Psoas muscle (tissue), 8 donors: ENCODE measurements around the gene AATK. TPM values are rescaled to one million over a fixed set of nuclear protein-coding genes. Genes with fewer than 3 reads are reported as not detected.

Experiments
- ATAC-seq, 4 donors: fragments of 200-7000 bp; cut with Tn5 transposase; one replicate each; pipeline ENCODE4 v1.9.1; 2020; ENCODE audit warnings: moderate library complexity in 3 of 4, mild to moderate bottlenecking in 2 of 4
- DNase-seq, 2 donors: peaks; one replicate each; pipeline ENCODE4 v3.0.0-alpha.2; 2020
- H3K27ac ChIP-seq: fragments of 200-600 bp; one replicate; pipeline ENCODE4 v1.8.0; 2022
- H3K27me3 ChIP-seq, 3 donors: fragments of 200-600 bp in 1 of 3; one replicate each; pipeline versions ENCODE4 v1.6.1 to v1.8.0; 2013 to 2022; ENCODE audit warnings: low read length in 2 of 3, mild to moderate bottlenecking in 2 of 3, moderate library complexity in 1 of 3; ENCODE audit not compliant: insufficient read depth in 3 of 3
- H3K36me3 ChIP-seq, 2 donors: fragments of 200-600 bp in 1 of 2; one replicate each; pipeline versions ENCODE4 v1.6.1 to v1.8.0; 2013 to 2022; ENCODE audit warnings: low read depth in 1 of 2, mild to moderate bottlenecking in 1 of 2, moderate library complexity in 1 of 2; ENCODE audit not compliant: insufficient read depth in 1 of 2
- H3K4me1 ChIP-seq: fragments of 200-600 bp; one replicate; pipeline ENCODE4 v1.8.0; 2022
- H3K4me3 ChIP-seq: fragments of 200-600 bp; one replicate; pipeline ENCODE4 v1.8.0; 2022; ENCODE audit warnings: mild to moderate bottlenecking
- H3K9me3 ChIP-seq: fragments of 200-600 bp; one replicate; pipeline ENCODE4 v1.8.0; 2022
- WGBS, 3 donors: extraction: QIAGEN DNeasy Blood & Tissue Kit; methylation state at CpG; one replicate each; pipeline versions ENCODE4 v1.1.6 to v1.1.7; 2013; 5-methylcytosine and 5-hydroxymethylcytosine counted together
- intact Hi-C, 2 donors: fragments of 100-400 bp; cut with DNase I; formaldehyde crosslinking; loops; one replicate each; pipeline versions ENCODE4 v1.11.0 to v1.14.2; 2022
- polyA plus RNA-seq, 3 donors: library from polyadenylated mRNA; stranded (reverse); fragments of 200-250 nt; gene quantifications; one replicate each; pipeline ENCODE4 v1.2.3, GENCODE V29; 2013
- total RNA-seq, 4 donors: library from RNA; stranded (reverse); fragmentation: NEBNext Ultra II Directional in 2 of 4; extraction: Animal tissue kit (Norgen Biotek cat#: 25700) in 2 of 4; gene quantifications; one replicate each; pipeline versions ENCODE4 v1.2.1 to v1.2.4, GENCODE V29; 2021 to 2023
- TF ChIP-seq, protein P1 (sequence below): fragments of 200-600 bp; IDR thresholded peaks from one replicate; pipeline ENCODE4 v1.8.0; 2022; ENCODE audit warnings: antibody characterized with exemption
- donor health status: healthy with polysubstance abuse.
- donor health status: DM: no; HTN: no; CAD: no; lungs with moderate emphysema.
- donor health status: Bipolar disorder and iron deficiency.
- donor health status: healthy.
- donor health status: DM: yes; HTN: yes; CAD: no.
- donor health status: DM: no; HTN: no; CAD: no.
- donor health status: DM: no; HTN: no; CAD: no.
- donor health status: DM: yes; HTN: yes; CAD: no.

AATK gene
- total and polyA plus RNA-seq, 7 donors, result 0.21 to 1.8 (median 1.0) TPM

DNA sequence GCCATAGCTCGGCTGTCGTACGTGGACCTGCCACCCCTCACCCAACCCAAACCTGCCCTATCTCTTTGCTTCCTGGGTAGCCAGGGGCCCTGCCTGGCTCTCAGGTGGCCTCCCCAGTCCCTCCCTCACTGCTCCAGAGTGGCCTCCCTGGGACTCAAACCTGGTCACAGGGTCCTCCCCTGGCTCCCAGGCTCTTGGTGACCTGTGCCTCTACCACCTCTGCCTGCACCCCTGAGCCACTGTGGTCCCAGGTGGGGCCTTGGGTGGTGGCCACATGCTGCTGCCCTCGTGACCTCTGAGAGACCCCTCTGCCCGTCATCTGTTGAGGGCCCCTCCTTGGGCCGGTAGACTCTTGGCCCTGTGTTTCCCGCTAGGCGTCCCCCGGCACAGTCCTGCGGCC, 65.4 kb downstream of the AATK start:
- ATAC-seq (no peak), DNase-seq (no peak)
- Histone ChIP-seq H3K27me3 (no peaks in the 10 kb centered on the region), H3K4me3 (no peak overlapping the region), H3K27ac (no peak overlapping the region), H3K36me3 (no peaks in the 10 kb centered on the region), H3K9me3 (no peaks in the 10 kb centered on the region), H3K4me1 (peaks cover 13% of the 10 kb centered on the region)
- 93 to 97% (median 95%) methylated on average over 10 of the region's 10 CpGs for WGBS, 3 donors
- TF ChIP-seq, protein P1, sequence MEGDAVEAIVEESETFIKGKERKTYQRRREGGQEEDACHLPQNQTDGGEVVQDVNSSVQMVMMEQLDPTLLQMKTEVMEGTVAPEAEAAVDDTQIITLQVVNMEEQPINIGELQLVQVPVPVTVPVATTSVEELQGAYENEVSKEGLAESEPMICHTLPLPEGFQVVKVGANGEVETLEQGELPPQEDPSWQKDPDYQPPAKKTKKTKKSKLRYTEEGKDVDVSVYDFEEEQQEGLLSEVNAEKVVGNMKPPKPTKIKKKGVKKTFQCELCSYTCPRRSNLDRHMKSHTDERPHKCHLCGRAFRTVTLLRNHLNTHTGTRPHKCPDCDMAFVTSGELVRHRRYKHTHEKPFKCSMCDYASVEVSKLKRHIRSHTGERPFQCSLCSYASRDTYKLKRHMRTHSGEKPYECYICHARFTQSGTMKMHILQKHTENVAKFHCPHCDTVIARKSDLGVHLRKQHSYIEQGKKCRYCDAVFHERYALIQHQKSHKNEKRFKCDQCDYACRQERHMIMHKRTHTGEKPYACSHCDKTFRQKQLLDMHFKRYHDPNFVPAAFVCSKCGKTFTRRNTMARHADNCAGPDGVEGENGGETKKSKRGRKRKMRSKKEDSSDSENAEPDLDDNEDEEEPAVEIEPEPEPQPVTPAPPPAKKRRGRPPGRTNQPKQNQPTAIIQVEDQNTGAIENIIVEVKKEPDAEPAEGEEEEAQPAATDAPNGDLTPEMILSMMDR, result no peak
- intact Hi-C loops, result loop anchor here in 1 of 2 donors (1.0 kb wide), 1 partner anchor 109 kb away; the partner anchor contains the start of gene CHMP6

DNA sequence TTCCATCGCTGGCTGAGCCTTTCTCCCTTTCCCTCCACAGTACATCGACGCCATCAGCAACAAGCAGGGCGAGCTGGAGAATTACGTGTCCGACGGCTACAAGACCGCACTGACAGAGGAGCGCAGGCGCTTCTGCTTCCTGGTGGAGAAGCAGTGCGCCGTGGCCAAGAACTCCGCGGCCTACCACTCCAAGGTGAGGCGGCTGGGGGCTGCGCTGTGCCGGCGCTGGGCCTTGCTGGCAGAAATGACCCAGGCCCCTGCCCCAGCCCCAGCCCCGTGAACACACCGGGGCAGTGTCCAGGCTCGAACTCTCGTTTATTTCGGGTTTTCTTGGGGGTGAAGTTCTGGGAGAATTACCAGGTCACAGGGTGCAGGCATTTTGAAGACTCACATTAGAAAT, 66.1 kb downstream of the AATK start:
- Histone ChIP-seq H3K27me3 (no peaks in the 10 kb centered on the region), H3K27ac (no peak overlapping the region), H3K36me3 (no peaks in the 10 kb centered on the region), H3K4me3 (no peak overlapping the region), H3K4me1 (peaks cover 21% of the 10 kb centered on the region), H3K9me3 (no peaks in the 10 kb centered on the region)
- intact Hi-C loops, result loop anchor here (10.0 kb wide), 2 partner anchors 215 to 675 kb away; no protein-coding TSS in a partner anchor
- TF ChIP-seq, protein P1, result no peak
- 95 to 96% (median 96%) methylated on average over 23 of the region's 23 CpGs for WGBS, 3 donors
- no peak for DNase-seq
- no peak for ATAC-seq

DNA sequence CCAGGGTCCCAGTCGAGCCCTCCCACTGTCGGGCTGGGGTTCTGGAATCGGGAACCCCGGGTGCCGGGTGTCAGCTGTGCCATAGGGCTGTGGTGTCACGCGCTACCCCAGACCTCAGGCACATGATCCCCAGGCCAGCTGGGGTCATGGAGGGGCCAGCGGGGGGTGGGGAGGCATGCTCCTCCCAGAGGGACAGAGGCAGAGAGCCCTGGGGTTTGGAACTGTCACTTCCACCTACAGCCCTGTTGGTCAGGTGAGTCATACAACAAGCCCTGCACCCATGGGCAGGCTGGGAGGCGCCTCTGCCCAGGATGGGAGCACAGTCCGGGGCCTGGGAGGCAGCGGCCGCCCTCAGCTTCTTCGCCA, 68.1 kb downstream of the AATK start:
- intact Hi-C loops, result loop anchor here (2.0 to 10.0 kb wide), 4 partner anchors 75 to 673 kb away; partner anchors contain the start of gene CHMP6 (in 1 of the 2)
- 62 to 74% (median 64%) methylated on average over 13 of the region's 13 CpGs for WGBS, 3 donors
- Histone ChIP-seq H3K4me3 (peak overlapping the region; percentile 45), H3K9me3 (no peaks in the 10 kb centered on the region), H3K27ac (no peak overlapping the region), H3K4me1 (peaks cover 28% of the 10 kb centered on the region), H3K36me3 (no peaks in the 10 kb centered on the region), H3K27me3 (peaks cover 0 to 8% (median 0%) of the 10 kb centered on the region in 3 donors)
- TF ChIP-seq, protein P1, result no peak
- DNase-seq (peak; percentile 46 to 69), ATAC-seq (no peak)

DNA sequence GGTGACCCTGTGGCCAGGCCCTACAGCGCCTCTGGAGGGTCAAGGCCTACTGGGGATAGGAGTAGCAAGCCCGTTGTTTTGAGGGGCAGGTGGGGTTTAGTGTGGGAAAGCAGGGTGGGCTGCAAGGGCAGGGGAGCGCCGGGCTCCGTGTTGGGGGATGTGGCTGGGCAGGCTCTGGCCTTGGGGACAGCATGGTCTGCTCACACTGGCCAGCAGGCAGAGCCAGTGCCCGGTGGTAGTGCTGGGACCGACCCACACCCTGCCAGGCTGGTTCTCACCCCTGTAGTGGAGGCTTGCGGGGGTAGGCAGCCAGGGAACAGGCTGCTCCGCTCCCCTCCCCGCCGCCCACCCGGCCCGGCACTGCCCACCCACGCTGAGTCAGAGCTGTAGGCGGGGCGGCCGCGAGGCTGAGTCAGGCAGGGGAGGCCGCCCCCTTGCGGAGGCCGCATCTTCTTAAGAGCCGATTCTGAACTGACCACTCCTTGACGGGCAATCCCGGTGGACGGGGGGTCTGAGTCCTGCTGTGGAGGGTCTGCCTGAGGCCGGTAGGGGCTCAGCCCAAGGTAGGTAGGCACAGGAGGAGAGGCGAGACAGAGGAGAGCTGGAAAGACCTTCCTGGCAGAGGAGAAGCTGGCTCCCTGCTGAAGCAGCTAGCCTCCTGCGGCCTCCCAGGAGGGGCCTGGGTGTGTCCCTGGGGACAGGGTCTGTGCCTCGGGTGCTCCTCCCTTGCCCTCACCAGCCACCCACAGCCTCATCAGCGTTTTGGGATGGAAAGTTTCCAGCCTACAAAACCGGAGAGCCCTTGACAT, 68.7 kb downstream of the AATK start:
- WGBS, 3 donors, result 18 to 29% (median 22%) methylated on average over 28 to 31 of the region's 31 CpGs
- DNase-seq (peak; percentile 87 to 88), ATAC-seq (peak; percentile 55 to 64 (median 56))
- H3K27ac ChIP-seq, result no peak overlapping the region
- TF ChIP-seq, protein P1, result peak; percentile 59
- no peaks in the 10 kb centered on the region for H3K36me3 ChIP-seq
- H3K4me3 ChIP-seq, result peak overlapping the region; percentile 45
- H3K9me3 ChIP-seq, result no peaks in the 10 kb centered on the region
- H3K4me1 ChIP-seq, result peaks cover 28% of the 10 kb centered on the region
- intact Hi-C loops, result loop anchor here (2.0 to 10.0 kb wide), 4 partner anchors 75 to 673 kb away; partner anchors contain the start of gene CHMP6 (in 1 of the 2)
- H3K27me3 ChIP-seq, result peaks cover 0 to 8% (median 0%) of the 10 kb centered on the region in 3 donors
